ENCODE measurements around the gene C10orf143. TPM values are rescaled to one million over a fixed set of nuclear protein-coding genes. Genes with fewer than 3 reads are reported as not detected.

Gene C10orf143
- total and polyA plus RNA-seq, 2 of the 8 experiments (the other 6 are each of a cell fraction or from before 2014, with no cell fraction given) = 1.6 to 2.0 TPM

GRCh38 chr10:130136226-130137089, 25.8 kb upstream of the C10orf143 start, which contains the start of gene GLRX3 (continued):
- TF ChIP-seq, protein P1, sequence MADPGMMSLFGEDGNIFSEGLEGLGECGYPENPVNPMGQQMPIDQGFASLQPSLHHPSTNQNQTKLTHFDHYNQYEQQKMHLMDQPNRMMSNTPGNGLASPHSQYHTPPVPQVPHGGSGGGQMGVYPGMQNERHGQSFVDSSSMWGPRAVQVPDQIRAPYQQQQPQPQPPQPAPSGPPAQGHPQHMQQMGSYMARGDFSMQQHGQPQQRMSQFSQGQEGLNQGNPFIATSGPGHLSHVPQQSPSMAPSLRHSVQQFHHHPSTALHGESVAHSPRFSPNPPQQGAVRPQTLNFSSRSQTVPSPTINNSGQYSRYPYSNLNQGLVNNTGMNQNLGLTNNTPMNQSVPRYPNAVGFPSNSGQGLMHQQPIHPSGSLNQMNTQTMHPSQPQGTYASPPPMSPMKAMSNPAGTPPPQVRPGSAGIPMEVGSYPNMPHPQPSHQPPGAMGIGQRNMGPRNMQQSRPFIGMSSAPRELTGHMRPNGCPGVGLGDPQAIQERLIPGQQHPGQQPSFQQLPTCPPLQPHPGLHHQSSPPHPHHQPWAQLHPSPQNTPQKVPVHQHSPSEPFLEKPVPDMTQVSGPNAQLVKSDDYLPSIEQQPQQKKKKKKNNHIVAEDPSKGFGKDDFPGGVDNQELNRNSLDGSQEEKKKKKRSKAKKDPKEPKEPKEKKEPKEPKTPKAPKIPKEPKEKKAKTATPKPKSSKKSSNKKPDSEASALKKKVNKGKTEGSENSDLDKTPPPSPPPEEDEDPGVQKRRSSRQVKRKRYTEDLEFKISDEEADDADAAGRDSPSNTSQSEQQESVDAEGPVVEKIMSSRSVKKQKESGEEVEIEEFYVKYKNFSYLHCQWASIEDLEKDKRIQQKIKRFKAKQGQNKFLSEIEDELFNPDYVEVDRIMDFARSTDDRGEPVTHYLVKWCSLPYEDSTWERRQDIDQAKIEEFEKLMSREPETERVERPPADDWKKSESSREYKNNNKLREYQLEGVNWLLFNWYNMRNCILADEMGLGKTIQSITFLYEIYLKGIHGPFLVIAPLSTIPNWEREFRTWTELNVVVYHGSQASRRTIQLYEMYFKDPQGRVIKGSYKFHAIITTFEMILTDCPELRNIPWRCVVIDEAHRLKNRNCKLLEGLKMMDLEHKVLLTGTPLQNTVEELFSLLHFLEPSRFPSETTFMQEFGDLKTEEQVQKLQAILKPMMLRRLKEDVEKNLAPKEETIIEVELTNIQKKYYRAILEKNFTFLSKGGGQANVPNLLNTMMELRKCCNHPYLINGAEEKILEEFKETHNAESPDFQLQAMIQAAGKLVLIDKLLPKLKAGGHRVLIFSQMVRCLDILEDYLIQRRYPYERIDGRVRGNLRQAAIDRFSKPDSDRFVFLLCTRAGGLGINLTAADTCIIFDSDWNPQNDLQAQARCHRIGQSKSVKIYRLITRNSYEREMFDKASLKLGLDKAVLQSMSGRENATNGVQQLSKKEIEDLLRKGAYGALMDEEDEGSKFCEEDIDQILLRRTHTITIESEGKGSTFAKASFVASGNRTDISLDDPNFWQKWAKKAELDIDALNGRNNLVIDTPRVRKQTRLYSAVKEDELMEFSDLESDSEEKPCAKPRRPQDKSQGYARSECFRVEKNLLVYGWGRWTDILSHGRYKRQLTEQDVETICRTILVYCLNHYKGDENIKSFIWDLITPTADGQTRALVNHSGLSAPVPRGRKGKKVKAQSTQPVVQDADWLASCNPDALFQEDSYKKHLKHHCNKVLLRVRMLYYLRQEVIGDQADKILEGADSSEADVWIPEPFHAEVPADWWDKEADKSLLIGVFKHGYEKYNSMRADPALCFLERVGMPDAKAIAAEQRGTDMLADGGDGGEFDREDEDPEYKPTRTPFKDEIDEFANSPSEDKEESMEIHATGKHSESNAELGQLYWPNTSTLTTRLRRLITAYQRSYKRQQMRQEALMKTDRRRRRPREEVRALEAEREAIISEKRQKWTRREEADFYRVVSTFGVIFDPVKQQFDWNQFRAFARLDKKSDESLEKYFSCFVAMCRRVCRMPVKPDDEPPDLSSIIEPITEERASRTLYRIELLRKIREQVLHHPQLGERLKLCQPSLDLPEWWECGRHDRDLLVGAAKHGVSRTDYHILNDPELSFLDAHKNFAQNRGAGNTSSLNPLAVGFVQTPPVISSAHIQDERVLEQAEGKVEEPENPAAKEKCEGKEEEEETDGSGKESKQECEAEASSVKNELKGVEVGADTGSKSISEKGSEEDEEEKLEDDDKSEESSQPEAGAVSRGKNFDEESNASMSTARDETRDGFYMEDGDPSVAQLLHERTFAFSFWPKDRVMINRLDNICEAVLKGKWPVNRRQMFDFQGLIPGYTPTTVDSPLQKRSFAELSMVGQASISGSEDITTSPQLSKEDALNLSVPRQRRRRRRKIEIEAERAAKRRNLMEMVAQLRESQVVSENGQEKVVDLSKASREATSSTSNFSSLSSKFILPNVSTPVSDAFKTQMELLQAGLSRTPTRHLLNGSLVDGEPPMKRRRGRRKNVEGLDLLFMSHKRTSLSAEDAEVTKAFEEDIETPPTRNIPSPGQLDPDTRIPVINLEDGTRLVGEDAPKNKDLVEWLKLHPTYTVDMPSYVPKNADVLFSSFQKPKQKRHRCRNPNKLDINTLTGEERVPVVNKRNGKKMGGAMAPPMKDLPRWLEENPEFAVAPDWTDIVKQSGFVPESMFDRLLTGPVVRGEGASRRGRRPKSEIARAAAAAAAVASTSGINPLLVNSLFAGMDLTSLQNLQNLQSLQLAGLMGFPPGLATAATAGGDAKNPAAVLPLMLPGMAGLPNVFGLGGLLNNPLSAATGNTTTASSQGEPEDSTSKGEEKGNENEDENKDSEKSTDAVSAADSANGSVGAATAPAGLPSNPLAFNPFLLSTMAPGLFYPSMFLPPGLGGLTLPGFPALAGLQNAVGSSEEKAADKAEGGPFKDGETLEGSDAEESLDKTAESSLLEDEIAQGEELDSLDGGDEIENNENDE (IDR thresholded peaks at IDR 0.05; ENCODE audit: insufficient replicate concordance, low read length) = no peak
- TF ChIP-seq HDAC2 (IDR thresholded peaks at IDR 0.05; ENCODE audit: borderline replicate concordance in 1 of 2, low read depth in 2 of 2, low read length in 2 of 2) = no peak; a peak in 1 of 4 replicates
- no peak for TF ChIP-seq CHD2 (IDR thresholded peaks at IDR 0.05; ENCODE audit: low read length)
- no peak for TF ChIP-seq BRCA1 (IDR thresholded peaks at IDR 0.05; ENCODE audit: low read depth, low read length)
- TF ChIP-seq SUZ12 (IDR thresholded peaks at IDR 0.05; ENCODE audit: low read length) = no peak
- TF ChIP-seq MAX (IDR thresholded peaks at IDR 0.05) = peak; percentile 63
- TF ChIP-seq CEBPB (IDR thresholded peaks at IDR 0.05; ENCODE audit: low read depth, low read length) = no peak
- TF ChIP-seq SP1 (IDR thresholded peaks at IDR 0.05; ENCODE audit: low read depth, low read length) = 0 out of 2 replicates have a peak, but pooled peaks have one; percentile 42

Data from H1 (cell line).